HepG2 (cell line): ENCODE results near the gene NOXA1. TPM values are rescaled to one million over a fixed set of nuclear protein-coding genes. Genes with fewer than 3 reads are reported as not detected.

Source experiments
- FIP1L1 ChIP-seq: fragments of 200-400 bp; formaldehyde crosslinking; IDR thresholded peaks from 2 replicates; pipeline ENCODE4 v1.6.1; 2018; ENCODE audit warnings: low read depth, mild to moderate bottlenecking, low read length, moderate library complexity, borderline replicate concordance; ENCODE audit not compliant: insufficient read depth
- HMG20A ChIP-seq: IDR thresholded peaks from 2 replicates; pipeline ENCODE4 v1.6.1; 2016; ENCODE audit warnings: borderline replicate concordance
- HNRNPL ChIP-seq: fragments of 200-400 bp; formaldehyde crosslinking; IDR thresholded peaks from 2 replicates; pipeline ENCODE4 v1.6.1; 2017; ENCODE audit warnings: mild to moderate bottlenecking, low read depth, low read length
- NFE2L2 ChIP-seq: fragments of 150-350 bp; IDR thresholded peaks from 2 replicates; pipeline ENCODE4 v1.6.1; 2014; ENCODE audit warnings: low read length
- NR2F2 ChIP-seq: IDR thresholded peaks from 2 replicates; pipeline ENCODE4 v1.6.1; 2012; ENCODE audit warnings: low read depth, inconsistent platforms, borderline replicate concordance
- PHF8 ChIP-seq: sonication (generic); formaldehyde crosslinking; IDR thresholded peaks from 2 replicates; pipeline ENCODE4 v1.5.0; 2020; ENCODE audit warnings: missing genetic modification reagents
- SRSF4 ChIP-seq: fragments of 200-400 bp; formaldehyde crosslinking; IDR thresholded peaks from one replicate; pipeline ENCODE4 v1.6.1; 2018; ENCODE audit warnings: mild to moderate bottlenecking, low read depth, low read length, moderate library complexity; ENCODE audit not compliant: poor library complexity, severe bottlenecking
- TSC22D2 ChIP-seq: sonication (generic); formaldehyde crosslinking; IDR thresholded peaks from 2 replicates; pipeline ENCODE4 v1.5.1; 2020; ENCODE audit warnings: missing genetic modification reagents, mild to moderate bottlenecking, borderline replicate concordance
- ZMYM3 ChIP-seq: sonication (generic); formaldehyde crosslinking; IDR thresholded peaks from 2 replicates; pipeline ENCODE4 v1.5.1; 2020; ENCODE audit warnings: mild to moderate bottlenecking, missing genetic modification reagents
- ZNF430 ChIP-seq: sonication (generic); formaldehyde crosslinking; IDR thresholded peaks from 2 replicates; pipeline ENCODE4 v1.9.0; 2021; ENCODE audit warnings: mild to moderate bottlenecking, missing genetic modification reagents
- ZNF501 ChIP-seq: sonication (generic); formaldehyde crosslinking; IDR thresholded peaks from 2 replicates; pipeline ENCODE4 v1.5.1; 2020; ENCODE audit warnings: mild to moderate bottlenecking, moderate library complexity, missing genetic modification reagents
- ZNF605 ChIP-seq: sonication (generic); formaldehyde crosslinking; IDR thresholded peaks from 2 replicates; pipeline ENCODE4 v1.8.0; 2022; ENCODE audit warnings: mild to moderate bottlenecking, missing genetic modification reagents
- polyA plus RNA-seq, 8 experiments: library from polyadenylated mRNA; depleted of rRNA in 3 of 8; stranded (reverse) in 7 of 8; unstranded in 1 of 8; fragments of >200 nt; fragmentation: Illumina TruSeq in 4 of 8; extraction: Trizol in 4 of 8; gene quantifications; 2 replicates each; pipeline versions ENCODE4 v1.2.1 to v1.2.3, GENCODE V29; 2011 to 2016; ENCODE audit warnings: low read depth in 4 of 8, missing spikeins in 1 of 8, mixed read lengths in 1 of 8; ENCODE audit not compliant: insufficient read depth in 1 of 8
- total RNA-seq, 5 experiments: library from RNA; depleted of rRNA; stranded (reverse); fragments of >200 nt; fragmentation: Illumina TruSeq; extraction: Trizol; gene quantifications; 2 replicates each; pipeline ENCODE4 v1.2.3, GENCODE V29; 2016; ENCODE audit warnings: low read depth in 1 of 5
- TF ChIP-seq, protein P1 (sequence below): IDR thresholded peaks from 2 replicates; pipeline ENCODE4 v1.6.1; 2018; ENCODE audit warnings: missing genetic modification reagents, mild to moderate bottlenecking, missing compliant biosample characterization
- TF ChIP-seq, protein P2 (sequence below): sonication (generic); formaldehyde crosslinking; IDR thresholded peaks from 2 replicates; pipeline ENCODE4; 2020; ENCODE audit warnings: missing genetic modification reagents, mild to moderate bottlenecking, borderline replicate concordance
- TF ChIP-seq, protein P3 (sequence below): IDR thresholded peaks from 2 replicates; pipeline ENCODE4 v1.6.1; 2012; ENCODE audit warnings: low read length, improper control_type of control experiment
- TF ChIP-seq, protein P4 (sequence below): sonication (generic); formaldehyde crosslinking; IDR thresholded peaks from 2 replicates; pipeline ENCODE4 v1.5.1; 2020; ENCODE audit warnings: mild to moderate bottlenecking, missing genetic modification reagents, moderate library complexity

Gene NOXA1
- total and polyA plus RNA-seq, 2 of the 13 experiments (the other 11 are each of a cell fraction or from before 2014, with no cell fraction given) = 0.78 to 1.2 TPM

DNA sequence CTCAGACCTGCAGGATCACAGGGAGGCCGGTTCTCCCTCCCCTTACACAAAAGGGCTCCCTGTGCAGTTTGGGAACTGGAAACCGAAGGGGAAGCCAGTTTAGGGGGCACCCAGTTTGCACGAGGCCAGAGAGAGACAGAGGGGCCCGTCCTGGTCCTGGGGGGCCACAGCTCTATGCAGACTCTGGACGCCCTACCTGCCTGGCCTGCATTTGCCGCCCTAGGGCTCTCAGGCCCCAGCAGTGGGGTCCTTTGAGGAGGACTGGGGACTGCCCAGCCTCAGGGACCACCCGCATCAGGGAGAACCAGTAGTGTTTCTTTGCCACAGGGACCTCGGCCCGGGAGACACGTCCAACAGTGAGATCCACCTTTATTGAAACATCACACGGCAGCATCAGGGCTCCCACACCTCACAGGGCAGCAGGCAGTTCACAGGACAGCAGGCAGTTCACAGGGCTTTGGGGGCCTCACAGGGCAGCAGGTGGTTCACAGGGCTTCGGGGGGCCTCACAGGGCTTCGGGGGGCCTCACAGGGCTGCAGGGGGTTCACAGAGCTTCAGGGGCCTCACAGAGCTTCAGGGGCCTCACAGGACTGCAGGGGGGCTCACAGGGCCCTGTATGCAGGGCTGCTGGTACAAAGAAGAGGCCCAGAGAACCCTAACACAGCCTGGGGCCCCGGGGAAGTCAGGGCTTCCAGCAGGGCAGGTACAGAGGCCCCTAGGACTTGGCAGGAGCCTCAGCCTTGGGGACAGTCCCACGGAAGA lies 36.6 kb downstream of the NOXA1 start (continued):
- no peak for TF ChIP-seq NR2F2
- TF ChIP-seq, protein P1, sequence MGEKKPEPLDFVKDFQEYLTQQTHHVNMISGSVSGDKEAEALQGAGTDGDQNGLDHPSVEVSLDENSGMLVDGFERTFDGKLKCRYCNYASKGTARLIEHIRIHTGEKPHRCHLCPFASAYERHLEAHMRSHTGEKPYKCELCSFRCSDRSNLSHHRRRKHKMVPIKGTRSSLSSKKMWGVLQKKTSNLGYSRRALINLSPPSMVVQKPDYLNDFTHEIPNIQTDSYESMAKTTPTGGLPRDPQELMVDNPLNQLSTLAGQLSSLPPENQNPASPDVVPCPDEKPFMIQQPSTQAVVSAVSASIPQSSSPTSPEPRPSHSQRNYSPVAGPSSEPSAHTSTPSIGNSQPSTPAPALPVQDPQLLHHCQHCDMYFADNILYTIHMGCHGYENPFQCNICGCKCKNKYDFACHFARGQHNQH (CRISPR knock-in tag) = 0 out of 2 replicates have a peak, but pooled peaks have one; percentile 20
- no peak for TF ChIP-seq HMG20A (CRISPR knock-in tag)
- TF ChIP-seq, protein P2, sequence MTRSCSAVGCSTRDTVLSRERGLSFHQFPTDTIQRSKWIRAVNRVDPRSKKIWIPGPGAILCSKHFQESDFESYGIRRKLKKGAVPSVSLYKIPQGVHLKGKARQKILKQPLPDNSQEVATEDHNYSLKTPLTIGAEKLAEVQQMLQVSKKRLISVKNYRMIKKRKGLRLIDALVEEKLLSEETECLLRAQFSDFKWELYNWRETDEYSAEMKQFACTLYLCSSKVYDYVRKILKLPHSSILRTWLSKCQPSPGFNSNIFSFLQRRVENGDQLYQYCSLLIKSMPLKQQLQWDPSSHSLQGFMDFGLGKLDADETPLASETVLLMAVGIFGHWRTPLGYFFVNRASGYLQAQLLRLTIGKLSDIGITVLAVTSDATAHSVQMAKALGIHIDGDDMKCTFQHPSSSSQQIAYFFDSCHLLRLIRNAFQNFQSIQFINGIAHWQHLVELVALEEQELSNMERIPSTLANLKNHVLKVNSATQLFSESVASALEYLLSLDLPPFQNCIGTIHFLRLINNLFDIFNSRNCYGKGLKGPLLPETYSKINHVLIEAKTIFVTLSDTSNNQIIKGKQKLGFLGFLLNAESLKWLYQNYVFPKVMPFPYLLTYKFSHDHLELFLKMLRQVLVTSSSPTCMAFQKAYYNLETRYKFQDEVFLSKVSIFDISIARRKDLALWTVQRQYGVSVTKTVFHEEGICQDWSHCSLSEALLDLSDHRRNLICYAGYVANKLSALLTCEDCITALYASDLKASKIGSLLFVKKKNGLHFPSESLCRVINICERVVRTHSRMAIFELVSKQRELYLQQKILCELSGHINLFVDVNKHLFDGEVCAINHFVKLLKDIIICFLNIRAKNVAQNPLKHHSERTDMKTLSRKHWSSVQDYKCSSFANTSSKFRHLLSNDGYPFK = peak; percentile 36
- TF ChIP-seq PHF8 (CRISPR knock-in tag) = 0 out of 2 replicates have a peak, but pooled peaks have one; percentile 36
- TF ChIP-seq, protein P3, sequence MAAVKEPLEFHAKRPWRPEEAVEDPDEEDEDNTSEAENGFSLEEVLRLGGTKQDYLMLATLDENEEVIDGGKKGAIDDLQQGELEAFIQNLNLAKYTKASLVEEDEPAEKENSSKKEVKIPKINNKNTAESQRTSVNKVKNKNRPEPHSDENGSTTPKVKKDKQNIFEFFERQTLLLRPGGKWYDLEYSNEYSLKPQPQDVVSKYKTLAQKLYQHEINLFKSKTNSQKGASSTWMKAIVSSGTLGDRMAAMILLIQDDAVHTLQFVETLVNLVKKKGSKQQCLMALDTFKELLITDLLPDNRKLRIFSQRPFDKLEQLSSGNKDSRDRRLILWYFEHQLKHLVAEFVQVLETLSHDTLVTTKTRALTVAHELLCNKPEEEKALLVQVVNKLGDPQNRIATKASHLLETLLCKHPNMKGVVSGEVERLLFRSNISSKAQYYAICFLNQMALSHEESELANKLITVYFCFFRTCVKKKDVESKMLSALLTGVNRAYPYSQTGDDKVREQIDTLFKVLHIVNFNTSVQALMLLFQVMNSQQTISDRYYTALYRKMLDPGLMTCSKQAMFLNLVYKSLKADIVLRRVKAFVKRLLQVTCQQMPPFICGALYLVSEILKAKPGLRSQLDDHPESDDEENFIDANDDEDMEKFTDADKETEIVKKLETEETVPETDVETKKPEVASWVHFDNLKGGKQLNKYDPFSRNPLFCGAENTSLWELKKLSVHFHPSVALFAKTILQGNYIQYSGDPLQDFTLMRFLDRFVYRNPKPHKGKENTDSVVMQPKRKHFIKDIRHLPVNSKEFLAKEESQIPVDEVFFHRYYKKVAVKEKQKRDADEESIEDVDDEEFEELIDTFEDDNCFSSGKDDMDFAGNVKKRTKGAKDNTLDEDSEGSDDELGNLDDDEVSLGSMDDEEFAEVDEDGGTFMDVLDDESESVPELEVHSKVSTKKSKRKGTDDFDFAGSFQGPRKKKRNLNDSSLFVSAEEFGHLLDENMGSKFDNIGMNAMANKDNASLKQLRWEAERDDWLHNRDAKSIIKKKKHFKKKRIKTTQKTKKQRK = no peak
- TF ChIP-seq ZNF430 (CRISPR knock-in tag) = 0 out of 2 replicates have a peak, but pooled peaks have one; percentile 33
- TF ChIP-seq TSC22D2 (CRISPR knock-in tag) = peak; percentile 52; the same call in 1 of the 2 replicates
- TF ChIP-seq SRSF4 = no peak
- peak; percentile 71; the same call in 1 of the 2 replicates for TF ChIP-seq ZNF605 (CRISPR knock-in tag)
- 0 out of 2 replicates have a peak, but pooled peaks have one; percentile 16 for TF ChIP-seq ZMYM3 (CRISPR knock-in tag)
- TF ChIP-seq HNRNPL = no peak
- no peak for TF ChIP-seq FIP1L1
- TF ChIP-seq, protein P4, sequence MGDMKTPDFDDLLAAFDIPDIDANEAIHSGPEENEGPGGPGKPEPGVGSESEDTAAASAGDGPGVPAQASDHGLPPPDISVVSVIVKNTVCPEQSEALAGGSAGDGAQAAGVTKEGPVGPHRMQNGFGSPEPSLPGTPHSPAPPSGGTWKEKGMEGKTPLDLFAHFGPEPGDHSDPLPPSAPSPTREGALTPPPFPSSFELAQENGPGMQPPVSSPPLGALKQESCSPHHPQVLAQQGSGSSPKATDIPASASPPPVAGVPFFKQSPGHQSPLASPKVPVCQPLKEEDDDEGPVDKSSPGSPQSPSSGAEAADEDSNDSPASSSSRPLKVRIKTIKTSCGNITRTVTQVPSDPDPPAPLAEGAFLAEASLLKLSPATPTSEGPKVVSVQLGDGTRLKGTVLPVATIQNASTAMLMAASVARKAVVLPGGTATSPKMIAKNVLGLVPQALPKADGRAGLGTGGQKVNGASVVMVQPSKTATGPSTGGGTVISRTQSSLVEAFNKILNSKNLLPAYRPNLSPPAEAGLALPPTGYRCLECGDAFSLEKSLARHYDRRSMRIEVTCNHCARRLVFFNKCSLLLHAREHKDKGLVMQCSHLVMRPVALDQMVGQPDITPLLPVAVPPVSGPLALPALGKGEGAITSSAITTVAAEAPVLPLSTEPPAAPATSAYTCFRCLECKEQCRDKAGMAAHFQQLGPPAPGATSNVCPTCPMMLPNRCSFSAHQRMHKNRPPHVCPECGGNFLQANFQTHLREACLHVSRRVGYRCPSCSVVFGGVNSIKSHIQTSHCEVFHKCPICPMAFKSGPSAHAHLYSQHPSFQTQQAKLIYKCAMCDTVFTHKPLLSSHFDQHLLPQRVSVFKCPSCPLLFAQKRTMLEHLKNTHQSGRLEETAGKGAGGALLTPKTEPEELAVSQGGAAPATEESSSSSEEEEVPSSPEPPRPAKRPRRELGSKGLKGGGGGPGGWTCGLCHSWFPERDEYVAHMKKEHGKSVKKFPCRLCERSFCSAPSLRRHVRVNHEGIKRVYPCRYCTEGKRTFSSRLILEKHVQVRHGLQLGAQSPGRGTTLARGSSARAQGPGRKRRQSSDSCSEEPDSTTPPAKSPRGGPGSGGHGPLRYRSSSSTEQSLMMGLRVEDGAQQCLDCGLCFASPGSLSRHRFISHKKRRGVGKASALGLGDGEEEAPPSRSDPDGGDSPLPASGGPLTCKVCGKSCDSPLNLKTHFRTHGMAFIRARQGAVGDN = peak; percentile 73
- TF ChIP-seq NFE2L2 = no peak
- peak; percentile 39; the same call in 1 of the 2 replicates for TF ChIP-seq ZNF501
